Upper lobe of left lung (tissue), 6 donors: ENCODE data around the gene CXXC4. TPM values are rescaled to one million over a fixed set of nuclear protein-coding genes. Genes with fewer than 3 reads are reported as not detected.

Experiments
- ATAC-seq, 2 donors: fragments of 200-7000 bp; cut with Tn5 transposase; one replicate each; pipeline ENCODE4 v1.9.1; 2022; ENCODE audit warnings: mild to moderate bottlenecking in 2 of 2, moderate library complexity in 2 of 2; ENCODE audit not compliant: low FRiP score in 2 of 2
- DNase-seq, 2 donors: peaks; one replicate each; pipeline ENCODE4 v3.0.0-alpha.2; 2019 to 2020
- H3K27ac ChIP-seq, 4 donors: fragments of 200-600 bp; sonication (generic); one replicate each; pipeline ENCODE4 v1.5.1; 2016 to 2019
- H3K27me3 ChIP-seq, 4 donors: fragments of 200-600 bp; sonication (generic); one replicate each; pipeline ENCODE4 v1.5.1; 2017 to 2019
- H3K36me3 ChIP-seq, 4 donors: fragments of 200-600 bp; sonication (generic); one replicate each; pipeline ENCODE4 v1.5.1; 2016 to 2019
- H3K4me1 ChIP-seq, 4 donors: fragments of 200-600 bp; sonication (generic); one replicate each; pipeline ENCODE4 v1.5.1; 2018 to 2019
- H3K4me3 ChIP-seq, 4 donors: fragments of 200-600 bp; sonication (generic); one replicate each; pipeline ENCODE4 v1.5.1; 2017 to 2019; ENCODE audit warnings: mild to moderate bottlenecking in 2 of 4, moderate library complexity in 1 of 4
- H3K9me3 ChIP-seq, 4 donors: fragments of 200-600 bp; sonication (generic); one replicate each; pipeline ENCODE4 v1.5.1; 2018 to 2019
- EP300 ChIP-seq, 4 donors: sonication (generic); formaldehyde crosslinking; IDR thresholded peaks; one replicate each; pipeline ENCODE4 v1.5.1; 2017; ENCODE audit warnings: antibody characterized with exemption in 4 of 4, control low read depth in 2 of 4
- POLR2A ChIP-seq, 4 donors: fragments of 450-650 bp; IDR thresholded peaks; one replicate each; pipeline ENCODE4 v1.5.1; 2016 to 2017; ENCODE audit warnings: antibody characterized with exemption in 4 of 4, mild to moderate bottlenecking in 2 of 4
- POLR2AphosphoS5 ChIP-seq, 2 donors: sonication (generic); formaldehyde crosslinking; IDR thresholded peaks; one replicate each; pipeline ENCODE4 v1.5.1; 2017; ENCODE audit warnings: antibody characterized with exemption in 2 of 2
- WGBS, 2 donors: methylation state at CpG; one replicate each; pipeline ENCODE4 v1.1.5; 2017 to 2018; 5-methylcytosine and 5-hydroxymethylcytosine counted together
- total RNA-seq, 6 donors: library from RNA; depleted of rRNA in 4 of 6; stranded (reverse); fragments of >200 nt in 4 of 6; gene quantifications; one replicate each; pipeline versions ENCODE4 v1.1.0 to v1.2.1, GENCODE V29; 2016 to 2021
- TF ChIP-seq, protein P1 (sequence below), 6 experiments: fragments of 450-650 bp in 4 of 6; fragments of 200-600 bp in 2 of 6; sonication (generic) in 2 of 6; IDR thresholded peaks; one replicate each; pipeline ENCODE4 v1.5.1; 2016 to 2019; ENCODE audit warnings: antibody characterized with exemption in 6 of 6
- donor health status: DM: no; HTN: no; CAD: no; lungs with moderate emphysema.
- donor health status: DM: no; HTN: yes; CAD: no; lungs with severe emphysema.

Gene CXXC4
- total RNA-seq, 6 donors from 2014 or later = 0.46 to 3.1 (median 1.3) TPM

DNA sequence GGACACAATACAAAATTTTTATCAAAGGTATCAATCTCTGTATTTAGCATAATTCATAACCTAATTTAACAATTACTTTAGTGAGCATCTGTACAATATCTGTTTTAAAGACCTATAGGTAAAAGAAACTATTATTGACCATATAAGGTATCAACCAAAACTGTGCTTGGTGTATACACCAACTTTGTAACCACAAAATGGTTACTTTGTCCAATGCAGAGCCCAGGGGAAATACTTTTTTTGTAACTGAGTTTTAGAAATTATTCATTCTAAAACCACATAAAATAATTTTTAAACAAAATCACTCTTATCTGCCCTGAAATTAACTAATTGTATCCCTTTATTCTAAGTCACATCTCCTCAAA lies 5.0 kb downstream of the CXXC4 start:
- H3K27me3 ChIP-seq = no peaks in the 10 kb centered on the region
- no peak overlapping the region for H3K4me3 ChIP-seq
- H3K9me3 ChIP-seq = no peaks in the 10 kb centered on the region
- DNase-seq = no peak
- H3K36me3 ChIP-seq = no peaks in the 10 kb centered on the region
- no peak overlapping the region for H3K27ac ChIP-seq
- ATAC-seq = no peak
- H3K4me1 ChIP-seq = peaks cover 4 to 28% (median 8%) of the 10 kb centered on the region in 4 donors
- TF ChIP-seq POLR2A (IDR thresholded peaks at IDR 0.05) (no peak), EP300 (IDR thresholded peaks at IDR 0.05) (no peak), POLR2AphosphoS5 (IDR thresholded peaks at IDR 0.05) (no peak)
- TF ChIP-seq, protein P1, sequence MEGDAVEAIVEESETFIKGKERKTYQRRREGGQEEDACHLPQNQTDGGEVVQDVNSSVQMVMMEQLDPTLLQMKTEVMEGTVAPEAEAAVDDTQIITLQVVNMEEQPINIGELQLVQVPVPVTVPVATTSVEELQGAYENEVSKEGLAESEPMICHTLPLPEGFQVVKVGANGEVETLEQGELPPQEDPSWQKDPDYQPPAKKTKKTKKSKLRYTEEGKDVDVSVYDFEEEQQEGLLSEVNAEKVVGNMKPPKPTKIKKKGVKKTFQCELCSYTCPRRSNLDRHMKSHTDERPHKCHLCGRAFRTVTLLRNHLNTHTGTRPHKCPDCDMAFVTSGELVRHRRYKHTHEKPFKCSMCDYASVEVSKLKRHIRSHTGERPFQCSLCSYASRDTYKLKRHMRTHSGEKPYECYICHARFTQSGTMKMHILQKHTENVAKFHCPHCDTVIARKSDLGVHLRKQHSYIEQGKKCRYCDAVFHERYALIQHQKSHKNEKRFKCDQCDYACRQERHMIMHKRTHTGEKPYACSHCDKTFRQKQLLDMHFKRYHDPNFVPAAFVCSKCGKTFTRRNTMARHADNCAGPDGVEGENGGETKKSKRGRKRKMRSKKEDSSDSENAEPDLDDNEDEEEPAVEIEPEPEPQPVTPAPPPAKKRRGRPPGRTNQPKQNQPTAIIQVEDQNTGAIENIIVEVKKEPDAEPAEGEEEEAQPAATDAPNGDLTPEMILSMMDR (IDR thresholded peaks at IDR 0.05) = no peak

DNA sequence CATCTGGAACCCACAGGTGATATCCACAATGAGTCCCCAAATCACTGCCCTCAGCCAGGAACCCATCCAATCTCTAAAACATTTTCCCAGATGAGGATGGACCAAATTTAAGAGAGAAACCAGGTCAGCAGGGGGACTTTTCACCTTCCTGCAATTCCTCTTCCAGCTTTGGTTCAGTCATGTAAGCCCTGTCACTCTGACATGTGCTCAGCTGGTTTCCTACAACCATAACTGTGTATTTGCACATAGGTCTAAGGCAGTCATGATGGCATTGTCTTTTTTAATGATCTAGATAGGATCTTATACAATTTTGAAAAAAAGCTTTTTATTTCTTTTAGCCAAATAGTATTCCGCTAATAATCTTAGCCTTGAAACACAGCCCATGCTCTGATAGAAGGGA lies 6.5 kb downstream of the CXXC4 start:
- 94 to 97% methylated on average over 1 of the region's 1 CpG for WGBS, 2 donors
- Histone ChIP-seq H3K27ac (no peak overlapping the region), H3K36me3 (no peaks in the 10 kb centered on the region), H3K27me3 (no peaks in the 10 kb centered on the region), H3K9me3 (no peaks in the 10 kb centered on the region), H3K4me3 (no peak overlapping the region), H3K4me1 (peaks cover 4 to 24% (median 8%) of the 10 kb centered on the region in 4 donors)
- no peak for ATAC-seq
- TF ChIP-seq, protein P1 (IDR thresholded peaks at IDR 0.05) = no peak
- TF ChIP-seq POLR2A (IDR thresholded peaks at IDR 0.05) (no peak), EP300 (IDR thresholded peaks at IDR 0.05) (no peak), POLR2AphosphoS5 (IDR thresholded peaks at IDR 0.05) (no peak)
- no peak for DNase-seq

DNA sequence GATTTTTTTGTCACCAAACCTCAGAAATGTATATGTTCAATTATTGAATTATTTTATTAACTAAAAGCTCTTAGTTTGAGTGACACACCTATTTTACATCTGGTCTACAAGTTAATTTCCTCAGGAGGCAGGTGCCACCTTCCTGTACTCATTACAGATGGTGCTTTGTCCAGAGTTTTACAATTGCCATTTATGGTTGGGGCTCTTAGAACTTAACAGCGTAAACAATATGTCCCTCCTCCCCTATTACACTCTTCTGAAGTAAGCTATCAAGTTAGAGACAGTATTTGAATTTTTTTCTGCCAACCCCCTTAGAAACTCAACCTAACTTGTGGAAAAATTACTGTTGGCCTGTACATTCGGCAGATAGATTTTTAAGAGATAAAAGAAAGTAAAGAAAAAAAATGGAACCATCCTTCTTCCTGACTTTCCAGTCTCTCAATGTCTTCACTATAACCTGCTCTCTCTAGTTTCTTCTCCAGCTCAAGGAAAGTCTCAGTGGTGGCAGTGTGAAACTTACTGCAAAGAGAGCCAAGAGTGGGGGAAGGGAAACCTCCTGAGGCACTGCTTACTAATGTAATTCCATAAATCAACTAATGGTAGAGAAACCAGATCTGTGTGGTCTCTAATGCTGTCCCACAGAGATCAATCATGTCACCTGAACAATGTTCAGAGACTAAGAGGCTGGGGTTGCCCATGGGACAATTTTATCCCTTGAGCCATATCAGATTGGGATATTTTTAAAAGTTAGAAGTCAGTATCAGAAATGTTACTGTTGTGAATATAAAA lies 7.8 kb downstream of the CXXC4 start:
- Histone ChIP-seq H3K9me3 (no peaks in the 10 kb centered on the region), H3K4me1 (peaks cover 0 to 15% (median 6%) of the 10 kb centered on the region in 4 donors), H3K4me3 (no peak overlapping the region), H3K27me3 (no peaks in the 10 kb centered on the region), H3K27ac (no peak overlapping the region), H3K36me3 (no peaks in the 10 kb centered on the region)
- 79 to 88% methylated on average over 2 of the region's 2 CpGs for WGBS, 2 donors
- ATAC-seq = no peak
- no peak for DNase-seq
- TF ChIP-seq POLR2A (IDR thresholded peaks at IDR 0.05) (no peak), EP300 (IDR thresholded peaks at IDR 0.05) (no peak), POLR2AphosphoS5 (IDR thresholded peaks at IDR 0.05) (no peak)
- TF ChIP-seq, protein P1 (IDR thresholded peaks at IDR 0.05) = no peak

DNA sequence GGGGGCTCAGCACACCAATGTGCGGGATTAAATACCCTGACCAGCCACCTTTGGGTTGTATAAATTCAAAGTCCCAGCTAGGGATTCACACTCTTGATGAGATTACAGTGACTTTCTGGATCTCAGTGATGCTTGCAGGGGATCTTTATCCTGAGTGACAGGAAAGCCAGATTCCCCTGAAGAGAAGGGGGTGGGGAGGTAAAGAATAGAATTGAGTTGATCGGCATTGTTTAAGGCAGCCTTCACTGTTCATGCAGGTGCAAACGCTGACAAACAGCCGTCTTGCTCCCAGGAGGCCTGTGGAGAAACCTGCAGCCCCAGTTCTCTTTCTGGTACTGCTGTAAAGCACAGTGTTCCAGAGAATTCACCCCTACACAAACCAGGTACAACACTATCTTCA lies 19.0 kb downstream of the CXXC4 start:
- no peaks in the 10 kb centered on the region for H3K9me3 ChIP-seq
- TF ChIP-seq POLR2AphosphoS5 (IDR thresholded peaks at IDR 0.05) = no peak
- TF ChIP-seq, protein P1 (IDR thresholded peaks at IDR 0.05) = no peak
- TF ChIP-seq EP300 (IDR thresholded peaks at IDR 0.05) = no peak
- no peak for TF ChIP-seq POLR2A (IDR thresholded peaks at IDR 0.05)
- H3K4me1 ChIP-seq = no peaks in the 10 kb centered on the region
- WGBS, 2 donors = 66 to 79% methylated on average over 4 of the region's 4 CpGs
- DNase-seq (no peak), ATAC-seq (no peak)
- no peak overlapping the region for H3K27ac ChIP-seq
- H3K27me3 ChIP-seq = no peaks in the 10 kb centered on the region
- H3K4me3 ChIP-seq = no peak overlapping the region
- no peaks in the 10 kb centered on the region for H3K36me3 ChIP-seq

DNA sequence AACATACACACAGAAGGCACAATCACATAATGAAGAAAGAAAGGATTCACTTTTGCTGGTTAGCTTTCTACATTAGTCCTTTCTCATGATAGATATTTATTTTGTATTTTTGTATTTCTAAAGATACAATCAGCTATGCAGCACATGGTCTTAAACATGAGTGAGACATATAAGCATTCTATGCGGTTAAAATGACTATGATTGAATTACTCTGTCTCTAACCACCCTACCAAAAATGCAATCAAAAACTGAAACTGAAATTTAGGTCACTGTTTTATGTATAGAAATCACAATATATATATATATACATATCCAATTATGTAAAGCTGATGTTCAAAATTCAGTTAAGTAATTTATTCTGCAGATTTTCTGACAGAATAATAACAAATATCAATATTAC lies 21.9 kb downstream of the CXXC4 start:
- no peaks in the 10 kb centered on the region for H3K36me3 ChIP-seq
- no peak overlapping the region for H3K4me3 ChIP-seq
- no peak overlapping the region for H3K27ac ChIP-seq
- ATAC-seq (no peak), DNase-seq (no peak)
- no peaks in the 10 kb centered on the region for H3K4me1 ChIP-seq
- no peaks in the 10 kb centered on the region for H3K9me3 ChIP-seq
- TF ChIP-seq POLR2A (IDR thresholded peaks at IDR 0.05) (no peak), POLR2AphosphoS5 (IDR thresholded peaks at IDR 0.05) (no peak), EP300 (IDR thresholded peaks at IDR 0.05) (no peak)
- TF ChIP-seq, protein P1 (IDR thresholded peaks at IDR 0.05) = no peak
- 89 to 94% methylated on average over 1 of the region's 1 CpG for WGBS, 2 donors
- H3K27me3 ChIP-seq = no peaks in the 10 kb centered on the region
